Germinal center (tissue), 1 donor: Measurements from ENCODE around the gene WSCD2.

Experiments
- DNase-seq: peaks from one replicate; pipeline ENCODE4 v3.0.0; 2012; ENCODE audit warnings: mixed read lengths, low spot score

WSCD2 gene

GRCh38 chr12:108235985-108236263, 106.8 kb downstream of the WSCD2 start:
- DNase-seq: no peak

GRCh38 chr12:108236366-108236765, 107.3 kb downstream of the WSCD2 start:
- DNase-seq: no peak

- DNase-seq: no peak
These were observed 108.2 kb downstream of the WSCD2 start for GRCh38 chr12:108237272-108237671.

GRCh38 chr12:108238474-108238873, 109.4 kb downstream of the WSCD2 start:
- no peak for DNase-seq

- DNase-seq: no peak
These were observed 110.3 kb downstream of the WSCD2 start for GRCh38 chr12:108239378-108239777.

- no peak for DNase-seq
These were observed 111.1 kb downstream of the WSCD2 start for GRCh38 chr12:108240027-108240785.

GRCh38 chr12:108240928-108241327, 111.8 kb downstream of the WSCD2 start:
- no peak for DNase-seq

- no peak for DNase-seq
These were observed 113.1 kb downstream of the WSCD2 start for GRCh38 chr12:108241986-108242703.

GRCh38 chr12:108247130-108247529, 118.0 kb downstream of the WSCD2 start:
- DNase-seq: no peak

- DNase-seq: no peak
These were observed 118.9 kb downstream of the WSCD2 start for GRCh38 chr12:108248011-108248410.

- no peak for DNase-seq
These were observed 123.4 kb downstream of the WSCD2 start for GRCh38 chr12:108252523-108252922.

GRCh38 chr12:108253540-108253939, 124.5 kb downstream of the WSCD2 start:
- no peak for DNase-seq

- no peak for DNase-seq
These were observed 124.9 kb downstream of the WSCD2 start for GRCh38 chr12:108254030-108254429.

GRCh38 chr12:108254517-108255251, 125.6 kb downstream of the WSCD2 start:
- no peak for DNase-seq

GRCh38 chr12:108255252-108255602, 126.1 kb downstream of the WSCD2 start:
- DNase-seq: no peak

GRCh38 chr12:108257004-108257403, 127.9 kb downstream of the WSCD2 start:
- no peak for DNase-seq

GRCh38 chr12:108257610-108258106, 128.6 kb downstream of the WSCD2 start:
- DNase-seq: no peak

- no peak for DNase-seq
These were observed 131.0 kb downstream of the WSCD2 start for GRCh38 chr12:108260039-108260438.

- no peak for DNase-seq
These were observed 131.9 kb downstream of the WSCD2 start for GRCh38 chr12:108260969-108261368.

GRCh38 chr12:108265505-108265904, 136.4 kb downstream of the WSCD2 start:
- DNase-seq: no peak

GRCh38 chr12:108266131-108266530, 137.0 kb downstream of the WSCD2 start:
- DNase-seq: no peak

- no peak for DNase-seq
These were observed 138.4 kb downstream of the WSCD2 start for GRCh38 chr12:108267450-108267849.

- DNase-seq: no peak
These were observed 139.3 kb downstream of the WSCD2 start for GRCh38 chr12:108268397-108268796.
